Measurements from ENCODE around the gene FAT2.

The FAT2 gene

GRCh38 chr5:151633892-151634291 lies 42.8 kb upstream of the FAT2 start:
- no peaks in the 10 kb centered on the region for H3K4me1 ChIP-seq (ENCODE audit: low read length)
- no peaks in the 10 kb centered on the region for H3K79me2 ChIP-seq (ENCODE audit: low read length)
- TF ChIP-seq EZH2phosphoT487 (IDR thresholded peaks at IDR 0.05; ENCODE audit: low read depth): no peak
- H3K9me3 ChIP-seq (ENCODE audit: insufficient read depth, low read length): no peaks in the 10 kb centered on the region
- no peak overlapping the region for H2AFZ ChIP-seq (ENCODE audit: low read depth, low read length)
- H4K20me1 ChIP-seq (ENCODE audit: insufficient read depth, low read length): no peaks in the 10 kb centered on the region
- H3K9ac ChIP-seq (ENCODE audit: low read length): no peak overlapping the region
- H3K4me3 ChIP-seq (ENCODE audit: low read length): no peak overlapping the region
- no peak overlapping the region for H3K4me2 ChIP-seq (ENCODE audit: low read length)
- H3K27ac ChIP-seq (ENCODE audit: low read length): no peak overlapping the region
- no peaks in the 10 kb centered on the region for H3K36me3 ChIP-seq (replicated peaks; ENCODE audit: low read depth, low read length)
- peaks cover 21% of the 10 kb centered on the region for H3K27me3 ChIP-seq (ENCODE audit: low read depth, low read length)

- H3K4me2 ChIP-seq (ENCODE audit: low read length): no peak overlapping the region
- no peaks in the 10 kb centered on the region for H3K9me3 ChIP-seq (ENCODE audit: insufficient read depth, low read length)
- no peak overlapping the region for H3K27ac ChIP-seq (ENCODE audit: low read length)
- no peaks in the 10 kb centered on the region for H3K79me2 ChIP-seq (ENCODE audit: low read length)
- H3K4me1 ChIP-seq (ENCODE audit: low read length): no peaks in the 10 kb centered on the region
- H3K27me3 ChIP-seq (ENCODE audit: low read depth, low read length): peaks cover 21% of the 10 kb centered on the region
- no peaks in the 10 kb centered on the region for H4K20me1 ChIP-seq (ENCODE audit: insufficient read depth, low read length)
- H2AFZ ChIP-seq (ENCODE audit: low read depth, low read length): no peak overlapping the region
- no peak overlapping the region for H3K9ac ChIP-seq (ENCODE audit: low read length)
- H3K36me3 ChIP-seq (replicated peaks; ENCODE audit: low read depth, low read length): no peaks in the 10 kb centered on the region
- no peak for TF ChIP-seq CTCF (IDR thresholded peaks at IDR 0.05; ENCODE audit: low read depth, low read length)
- no peak for TF ChIP-seq EZH2phosphoT487 (IDR thresholded peaks at IDR 0.05; ENCODE audit: low read depth)
- no peak overlapping the region for H3K4me3 ChIP-seq (ENCODE audit: low read length)
These were observed 41.8 kb upstream of the FAT2 start for GRCh38 chr5:151632941-151633340.

- Histone ChIP-seq H3K4me2 (ENCODE audit: low read length) (no peak overlapping the region), H3K9me3 (ENCODE audit: insufficient read depth, low read length) (no peaks in the 10 kb centered on the region), H3K27me3 (ENCODE audit: low read depth, low read length) (peaks cover 18% of the 10 kb centered on the region), H3K27ac (ENCODE audit: low read length) (no peak overlapping the region), H3K36me3 (replicated peaks; ENCODE audit: low read depth, low read length) (no peaks in the 10 kb centered on the region), H2AFZ (ENCODE audit: low read depth, low read length) (no peak overlapping the region), H3K79me2 (ENCODE audit: low read length) (no peaks in the 10 kb centered on the region), H3K4me1 (ENCODE audit: low read length) (no peaks in the 10 kb centered on the region), H3K9ac (ENCODE audit: low read length) (no peak overlapping the region), H4K20me1 (ENCODE audit: insufficient read depth, low read length) (no peaks in the 10 kb centered on the region), H3K4me3 (ENCODE audit: low read length) (no peak overlapping the region)
- no peak for TF ChIP-seq EZH2phosphoT487 (IDR thresholded peaks at IDR 0.05; ENCODE audit: low read depth)
- no peak for TF ChIP-seq CTCF (IDR thresholded peaks at IDR 0.05; ENCODE audit: low read depth, low read length)
These were observed 41.4 kb upstream of the FAT2 start for GRCh38 chr5:151632524-151632923.

GRCh38 chr5:151631941-151632340 lies 40.8 kb upstream of the FAT2 start:
- no peak overlapping the region for H3K4me2 ChIP-seq (ENCODE audit: low read length)
- TF ChIP-seq CTCF (IDR thresholded peaks at IDR 0.05; ENCODE audit: low read depth, low read length) (no peak), EZH2phosphoT487 (IDR thresholded peaks at IDR 0.05; ENCODE audit: low read depth) (no peak)
- no peaks in the 10 kb centered on the region for H3K4me1 ChIP-seq (ENCODE audit: low read length)
- no peak overlapping the region for H2AFZ ChIP-seq (ENCODE audit: low read depth, low read length)
- H3K27ac ChIP-seq (ENCODE audit: low read length): no peak overlapping the region
- H4K20me1 ChIP-seq (ENCODE audit: insufficient read depth, low read length): no peaks in the 10 kb centered on the region
- H3K27me3 ChIP-seq (ENCODE audit: low read depth, low read length): peaks cover 16% of the 10 kb centered on the region
- H3K4me3 ChIP-seq (ENCODE audit: low read length): no peak overlapping the region
- H3K9me3 ChIP-seq (ENCODE audit: insufficient read depth, low read length): no peaks in the 10 kb centered on the region
- no peaks in the 10 kb centered on the region for H3K79me2 ChIP-seq (ENCODE audit: low read length)
- no peaks in the 10 kb centered on the region for H3K36me3 ChIP-seq (replicated peaks; ENCODE audit: low read depth, low read length)
- no peak overlapping the region for H3K9ac ChIP-seq (ENCODE audit: low read length)

GRCh38 chr5:151630088-151630487 lies 39.0 kb upstream of the FAT2 start:
- Histone ChIP-seq H3K27ac (ENCODE audit: low read length) (no peak overlapping the region), H3K9ac (ENCODE audit: low read length) (no peak overlapping the region), H3K4me1 (ENCODE audit: low read length) (no peaks in the 10 kb centered on the region), H3K9me3 (ENCODE audit: insufficient read depth, low read length) (no peaks in the 10 kb centered on the region), H4K20me1 (ENCODE audit: insufficient read depth, low read length) (no peaks in the 10 kb centered on the region), H2AFZ (ENCODE audit: low read depth, low read length) (no peak overlapping the region), H3K4me2 (ENCODE audit: low read length) (no peak overlapping the region), H3K4me3 (ENCODE audit: low read length) (no peak overlapping the region), H3K36me3 (replicated peaks; ENCODE audit: low read depth, low read length) (no peaks in the 10 kb centered on the region), H3K79me2 (ENCODE audit: low read length) (no peaks in the 10 kb centered on the region), H3K27me3 (ENCODE audit: low read depth, low read length) (peaks cover 6% of the 10 kb centered on the region; the same call in 1 of the 2 replicates)
- no peak for TF ChIP-seq EZH2phosphoT487 (IDR thresholded peaks at IDR 0.05; ENCODE audit: low read depth)
- TF ChIP-seq CTCF (IDR thresholded peaks at IDR 0.05; ENCODE audit: low read depth, low read length): no peak
